ENCODE measurements around the gene RAB11FIP4. TPM values are rescaled to one million over a fixed set of nuclear protein-coding genes. Genes with fewer than 3 reads are reported as not detected.
A peak's percentile ranks its signal among the peaks of the same experiment; 100 is the strongest.

RAB11FIP4 gene
- total and polyA plus RNA-seq, 2 of the 13 experiments (the other 11 are each of a cell fraction or from before 2014, with no cell fraction given) = 28.0 to 89.3 TPM

GRCh38 chr17:31373150-31374093, 18.1 kb upstream of the RAB11FIP4 start:
- BruUV-seq (replicated peaks) = no TSS peak
- Histone ChIP-seq H2AFZ (ENCODE audit: low read length) (no peak overlapping the region), H3K79me2 (ENCODE audit: insufficient read depth, low read length) (no peaks in the 10 kb centered on the region), H3K9me3 (ENCODE audit: low read length) (no peaks in the 10 kb centered on the region), H3K4me2 (ENCODE audit: low read depth, low read length) (no peak overlapping the region), H3K27me3 (ENCODE audit: control insufficient read depth in 1 of 2, insufficient read depth in 2 of 2, low read length in 2 of 2) (no peaks in the 10 kb centered on the region), H3K9ac (ENCODE audit: insufficient read depth, low read depth, low read length) (no peak overlapping the region), H3K36me3 (replicated peaks in 1 of 2; ENCODE audit: control insufficient read depth in 1 of 2, insufficient read depth in 2 of 2, low read length in 2 of 2) (peaks cover 2 to 8% of the 10 kb centered on the region in 2 experiments; a peak in 3 of 5 replicates), H3K4me1 (ENCODE audit: insufficient read depth, low read length) (peaks cover 2% of the 10 kb centered on the region), H4K20me1 (ENCODE audit: insufficient read depth, low read length) (no peaks in the 10 kb centered on the region), H3K4me3 (replicated peaks in 1 of 3; ENCODE audit: insufficient read depth in 1 of 3, low read depth in 2 of 3, low read length in 3 of 3) (no peak overlapping the region), H3K27ac (ENCODE audit: extremely low read length, insufficient read depth, low read length) (no peak overlapping the region)
- DNase-seq (ENCODE audit: low spot score) (peak; percentile 42), ATAC-seq (peak; percentile 78), FAIRE-seq (no peak)
- ChIA-PET CTCF (ENCODE audit: low intra/inter-chr PET ratio, low total read pairs) (interaction anchor here (0.7 to 1.3 kb wide), 2 partner anchors 152 to 360 kb away, joined by 3 to 4 read pairs; no protein-coding TSS in a partner anchor), POLR2A (no interaction called here)
- in situ Hi-C loops (cut with HindIII; ENCODE audit: extremely low pct_ligation_motif_present, low pct_unique_long_range_greater_than_20kb) = no loop called here
- intact Hi-C loops (cut with micrococcal nuclease; ENCODE audit: unreplicated experiment) = no loop called here
- 92% methylated on average over 10 of the region's 10 CpGs for WGBS (ENCODE audit: low lambda C conversion rate)
- TF ChIP-seq ZNF607 (CRISPR knock-in tag; IDR thresholded peaks at IDR 0.05; ENCODE audit: borderline replicate concordance) (no peak), PHF5A (CRISPR knock-in tag; IDR thresholded peaks at IDR 0.05; ENCODE audit: low read depth, unreplicated experiment) (no peak), GATAD2A (CRISPR knock-in tag; IDR thresholded peaks at IDR 0.05) (no peak), ATF7 (IDR thresholded peaks at IDR 0.05) (no peak), ATF7 (CRISPR knock-in tag; IDR thresholded peaks at IDR 0.05) (no peak), SP1 (IDR thresholded peaks at IDR 0.05) (no peak), SP1 (CRISPR knock-in tag; IDR thresholded peaks at IDR 0.05) (no peak), ZNF674 (CRISPR knock-in tag; IDR thresholded peaks at IDR 0.05; ENCODE audit: low read depth) (no peak), SMC3 (IDR thresholded peaks at IDR 0.05; ENCODE audit: low read length) (peak; percentile 46; the same call in 1 of the 2 replicates), ERF (CRISPR knock-in tag; IDR thresholded peaks at IDR 0.05) (no peak), TRAFD1 (CRISPR knock-in tag; IDR thresholded peaks at IDR 0.05; ENCODE audit: borderline replicate concordance) (no peak), AGO2 (optimal IDR thresholded peaks at IDR 0.05; ENCODE audit: low read depth, low read length) (no peak), ZNF256 (CRISPR knock-in tag; conservative IDR thresholded peaks at IDR 0.05) (no peak), STAG1 (CRISPR knock-in tag; IDR thresholded peaks at IDR 0.05) (peak; percentile 49), KLF15 (CRISPR knock-in tag; IDR thresholded peaks at IDR 0.05; ENCODE audit: borderline replicate concordance) (no peak)
- TF ChIP-seq, protein P1, sequence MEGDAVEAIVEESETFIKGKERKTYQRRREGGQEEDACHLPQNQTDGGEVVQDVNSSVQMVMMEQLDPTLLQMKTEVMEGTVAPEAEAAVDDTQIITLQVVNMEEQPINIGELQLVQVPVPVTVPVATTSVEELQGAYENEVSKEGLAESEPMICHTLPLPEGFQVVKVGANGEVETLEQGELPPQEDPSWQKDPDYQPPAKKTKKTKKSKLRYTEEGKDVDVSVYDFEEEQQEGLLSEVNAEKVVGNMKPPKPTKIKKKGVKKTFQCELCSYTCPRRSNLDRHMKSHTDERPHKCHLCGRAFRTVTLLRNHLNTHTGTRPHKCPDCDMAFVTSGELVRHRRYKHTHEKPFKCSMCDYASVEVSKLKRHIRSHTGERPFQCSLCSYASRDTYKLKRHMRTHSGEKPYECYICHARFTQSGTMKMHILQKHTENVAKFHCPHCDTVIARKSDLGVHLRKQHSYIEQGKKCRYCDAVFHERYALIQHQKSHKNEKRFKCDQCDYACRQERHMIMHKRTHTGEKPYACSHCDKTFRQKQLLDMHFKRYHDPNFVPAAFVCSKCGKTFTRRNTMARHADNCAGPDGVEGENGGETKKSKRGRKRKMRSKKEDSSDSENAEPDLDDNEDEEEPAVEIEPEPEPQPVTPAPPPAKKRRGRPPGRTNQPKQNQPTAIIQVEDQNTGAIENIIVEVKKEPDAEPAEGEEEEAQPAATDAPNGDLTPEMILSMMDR (CRISPR knock-in tag; IDR thresholded peaks at IDR 0.05) = peak; percentile 43
- TF ChIP-seq, protein P2, sequence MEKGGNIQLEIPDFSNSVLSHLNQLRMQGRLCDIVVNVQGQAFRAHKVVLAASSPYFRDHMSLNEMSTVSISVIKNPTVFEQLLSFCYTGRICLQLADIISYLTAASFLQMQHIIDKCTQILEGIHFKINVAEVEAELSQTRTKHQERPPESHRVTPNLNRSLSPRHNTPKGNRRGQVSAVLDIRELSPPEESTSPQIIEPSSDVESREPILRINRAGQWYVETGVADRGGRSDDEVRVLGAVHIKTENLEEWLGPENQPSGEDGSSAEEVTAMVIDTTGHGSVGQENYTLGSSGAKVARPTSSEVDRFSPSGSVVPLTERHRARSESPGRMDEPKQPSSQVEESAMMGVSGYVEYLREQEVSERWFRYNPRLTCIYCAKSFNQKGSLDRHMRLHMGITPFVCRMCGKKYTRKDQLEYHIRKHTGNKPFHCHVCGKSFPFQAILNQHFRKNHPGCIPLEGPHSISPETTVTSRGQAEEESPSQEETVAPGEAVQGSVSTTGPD (CRISPR knock-in tag; IDR thresholded peaks at IDR 0.05) = no peak
- TF ChIP-seq, protein P3, sequence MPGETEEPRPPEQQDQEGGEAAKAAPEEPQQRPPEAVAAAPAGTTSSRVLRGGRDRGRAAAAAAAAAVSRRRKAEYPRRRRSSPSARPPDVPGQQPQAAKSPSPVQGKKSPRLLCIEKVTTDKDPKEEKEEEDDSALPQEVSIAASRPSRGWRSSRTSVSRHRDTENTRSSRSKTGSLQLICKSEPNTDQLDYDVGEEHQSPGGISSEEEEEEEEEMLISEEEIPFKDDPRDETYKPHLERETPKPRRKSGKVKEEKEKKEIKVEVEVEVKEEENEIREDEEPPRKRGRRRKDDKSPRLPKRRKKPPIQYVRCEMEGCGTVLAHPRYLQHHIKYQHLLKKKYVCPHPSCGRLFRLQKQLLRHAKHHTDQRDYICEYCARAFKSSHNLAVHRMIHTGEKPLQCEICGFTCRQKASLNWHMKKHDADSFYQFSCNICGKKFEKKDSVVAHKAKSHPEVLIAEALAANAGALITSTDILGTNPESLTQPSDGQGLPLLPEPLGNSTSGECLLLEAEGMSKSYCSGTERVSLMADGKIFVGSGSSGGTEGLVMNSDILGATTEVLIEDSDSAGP (CRISPR knock-in tag; IDR thresholded peaks at IDR 0.05; ENCODE audit: borderline replicate concordance) = no peak

Data from HepG2 (cell line).